Vagina (tissue), 2 donors: ENCODE results near the gene HOXD11.

ENCODE experiments used
- POLR2AphosphoS5 ChIP-seq, 2 donors: sonication (generic); formaldehyde crosslinking; IDR thresholded peaks; one replicate each; pipeline ENCODE4 v1.9.0; 2017; ENCODE audit warnings: antibody characterized with exemption in 2 of 2, mild to moderate bottlenecking in 2 of 2, low read depth in 1 of 2; ENCODE audit not compliant: insufficient read depth in 1 of 2
- TF ChIP-seq, protein P1 (sequence below), 3 experiments: fragments of 450-650 bp in 2 of 3; fragments of 200-600 bp in 1 of 3; sonication (generic) in 1 of 3; IDR thresholded peaks; one replicate each; pipeline ENCODE4 v1.5.1; 2017 to 2019; ENCODE audit warnings: antibody characterized with exemption in 3 of 3, mild to moderate bottlenecking in 2 of 3, moderate library complexity in 2 of 3

DNA sequence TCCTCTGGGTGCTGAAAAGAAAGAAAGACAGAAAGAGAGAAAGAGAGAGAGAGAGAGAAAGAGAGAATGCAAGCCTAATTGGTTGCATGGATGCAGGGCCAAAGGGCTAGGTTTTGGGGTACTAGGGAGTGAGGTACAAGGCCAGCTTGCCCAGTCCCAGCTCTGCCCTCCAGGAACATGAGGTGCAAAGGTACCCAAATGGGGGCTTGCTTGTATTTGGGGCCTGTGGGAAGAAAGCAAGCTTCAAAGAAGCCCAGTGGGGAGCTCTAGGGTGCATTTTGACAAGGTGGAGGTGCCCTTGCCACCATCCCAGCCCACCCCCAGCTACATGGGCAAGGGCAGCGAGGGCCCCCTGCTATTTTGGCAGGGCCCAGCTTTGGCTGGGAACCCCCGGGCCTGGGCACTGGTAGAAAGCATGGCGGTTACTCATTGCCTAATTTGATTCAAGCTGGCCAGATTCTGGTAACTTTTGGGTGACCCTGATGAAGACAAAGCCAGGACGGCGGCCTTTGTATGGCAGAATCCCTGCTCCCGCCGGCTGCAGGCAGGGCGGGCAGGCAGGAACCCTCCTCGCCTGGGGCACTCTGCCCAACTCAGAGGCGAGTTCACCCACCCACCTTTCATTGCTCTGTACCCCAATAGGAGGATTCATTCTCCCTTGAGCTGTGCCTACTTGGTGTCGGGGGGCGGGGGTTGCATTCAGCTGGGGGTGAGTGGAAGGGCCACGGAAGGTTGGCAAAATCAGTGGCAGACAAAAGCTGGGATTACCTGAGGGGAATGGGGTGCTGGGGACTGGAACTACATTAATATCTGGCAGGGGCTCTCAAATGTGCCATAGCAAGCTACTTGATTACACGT, 43.7 kb downstream of the HOXD11 start:
- TF ChIP-seq, protein P1, sequence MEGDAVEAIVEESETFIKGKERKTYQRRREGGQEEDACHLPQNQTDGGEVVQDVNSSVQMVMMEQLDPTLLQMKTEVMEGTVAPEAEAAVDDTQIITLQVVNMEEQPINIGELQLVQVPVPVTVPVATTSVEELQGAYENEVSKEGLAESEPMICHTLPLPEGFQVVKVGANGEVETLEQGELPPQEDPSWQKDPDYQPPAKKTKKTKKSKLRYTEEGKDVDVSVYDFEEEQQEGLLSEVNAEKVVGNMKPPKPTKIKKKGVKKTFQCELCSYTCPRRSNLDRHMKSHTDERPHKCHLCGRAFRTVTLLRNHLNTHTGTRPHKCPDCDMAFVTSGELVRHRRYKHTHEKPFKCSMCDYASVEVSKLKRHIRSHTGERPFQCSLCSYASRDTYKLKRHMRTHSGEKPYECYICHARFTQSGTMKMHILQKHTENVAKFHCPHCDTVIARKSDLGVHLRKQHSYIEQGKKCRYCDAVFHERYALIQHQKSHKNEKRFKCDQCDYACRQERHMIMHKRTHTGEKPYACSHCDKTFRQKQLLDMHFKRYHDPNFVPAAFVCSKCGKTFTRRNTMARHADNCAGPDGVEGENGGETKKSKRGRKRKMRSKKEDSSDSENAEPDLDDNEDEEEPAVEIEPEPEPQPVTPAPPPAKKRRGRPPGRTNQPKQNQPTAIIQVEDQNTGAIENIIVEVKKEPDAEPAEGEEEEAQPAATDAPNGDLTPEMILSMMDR (IDR thresholded peaks at IDR 0.05), result no peak
- no peak for TF ChIP-seq POLR2AphosphoS5 (IDR thresholded peaks at IDR 0.05; ENCODE audit: insufficient read depth in 1 of 2, low read depth in 1 of 2)
